Measurements from ENCODE around the gene CDC42BPG.

Gene CDC42BPG

DNA sequence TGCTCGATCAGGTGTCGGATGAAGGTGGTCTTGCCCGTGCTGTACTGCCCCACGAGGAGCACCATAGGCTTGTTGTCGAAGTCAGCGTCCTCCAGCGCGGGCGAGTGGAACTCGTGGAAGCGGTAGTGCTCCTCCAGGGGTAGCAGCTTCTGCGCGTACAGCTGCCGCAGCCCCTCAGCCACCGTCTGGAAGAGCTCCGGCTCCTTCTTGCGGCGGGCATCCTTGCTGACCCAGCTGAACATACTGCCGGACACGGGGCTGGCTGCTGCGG lies 33.7 kb upstream of the CDC42BPG start:
- no peak for DNase-seq

GRCh38 chr11:64877390-64878222 lies 33.2 kb upstream of the CDC42BPG start:
- no peak for DNase-seq

- DNase-seq = no peak
These were observed 32.4 kb upstream of the CDC42BPG start for GRCh38 chr11:64876835-64877341.

DNA sequence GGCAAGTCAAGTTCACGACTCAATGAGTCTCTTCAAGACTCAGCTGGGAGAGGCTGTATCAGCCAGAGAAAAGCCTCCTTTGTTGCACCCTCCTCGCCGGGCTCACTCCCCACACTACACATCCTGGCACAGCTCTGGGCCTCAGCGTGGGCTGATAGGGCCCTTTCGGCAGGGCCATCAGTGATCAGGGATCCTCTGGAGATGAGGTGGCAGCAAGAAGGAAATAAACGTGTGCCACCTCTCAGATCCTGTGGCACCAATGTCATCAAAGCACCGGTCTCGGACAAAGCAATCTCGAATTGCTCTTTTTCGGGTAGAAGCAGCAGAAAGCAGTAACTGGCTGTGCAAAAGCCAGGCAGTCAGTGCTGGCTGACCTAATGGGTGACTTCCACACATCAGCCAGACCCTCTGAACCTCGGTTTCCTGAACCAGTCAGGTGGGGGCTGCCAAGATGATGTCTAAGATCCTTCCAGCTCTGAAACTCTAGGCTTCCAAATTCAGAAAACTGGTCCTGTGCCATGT lies 31.8 kb upstream of the CDC42BPG start:
- no peak for DNase-seq

GRCh38 chr11:64875369-64876228 lies 31.1 kb upstream of the CDC42BPG start:
- no peak for DNase-seq

DNA sequence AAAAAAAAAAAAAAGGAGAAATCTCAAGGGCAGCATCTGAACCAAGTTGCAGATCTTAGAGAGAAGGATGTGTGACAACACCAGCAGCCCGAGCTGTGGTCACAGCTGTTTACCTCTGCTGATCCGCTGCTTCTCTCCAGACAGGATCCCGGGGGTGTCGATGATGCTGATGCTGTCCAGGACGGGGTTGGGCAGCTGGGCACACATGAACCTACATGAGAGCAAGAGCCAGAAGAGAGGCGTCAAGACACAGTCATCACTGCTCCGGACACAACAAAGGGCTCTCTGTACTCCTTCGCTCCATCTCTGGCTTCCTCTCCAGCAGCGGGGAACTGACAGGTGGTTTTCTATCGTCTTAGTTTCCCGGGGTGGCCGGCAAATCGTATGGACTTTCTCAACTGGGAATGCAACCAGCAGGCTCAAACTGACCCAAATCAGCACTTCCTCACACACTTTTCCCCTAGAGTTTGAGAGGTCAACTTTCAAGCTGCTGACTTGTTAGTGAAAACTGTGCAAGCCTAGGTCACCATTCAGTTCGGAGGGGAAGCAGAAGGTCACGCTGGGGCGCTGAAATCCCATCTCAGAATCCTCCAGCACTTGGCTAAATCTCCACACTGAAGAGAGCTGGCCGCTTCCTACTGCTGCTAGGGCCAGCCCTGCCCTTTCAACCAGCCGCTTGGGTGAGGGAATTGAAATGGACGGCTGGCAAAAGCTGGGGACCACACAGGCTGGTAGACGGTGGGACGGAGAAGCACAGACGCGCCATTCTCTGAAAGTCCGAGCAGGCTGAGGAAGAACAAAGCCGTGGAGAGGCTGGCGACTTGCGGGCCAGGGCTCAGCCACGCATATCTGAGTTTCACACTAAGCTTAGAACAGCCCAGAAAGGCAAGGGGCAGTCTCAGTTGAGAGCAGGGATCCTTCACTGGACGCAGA lies 30.1 kb upstream of the CDC42BPG start:
- no peak for DNase-seq

- DNase-seq = no peak
These were observed 28.5 kb upstream of the CDC42BPG start for GRCh38 chr11:64872790-64873488.

DNA sequence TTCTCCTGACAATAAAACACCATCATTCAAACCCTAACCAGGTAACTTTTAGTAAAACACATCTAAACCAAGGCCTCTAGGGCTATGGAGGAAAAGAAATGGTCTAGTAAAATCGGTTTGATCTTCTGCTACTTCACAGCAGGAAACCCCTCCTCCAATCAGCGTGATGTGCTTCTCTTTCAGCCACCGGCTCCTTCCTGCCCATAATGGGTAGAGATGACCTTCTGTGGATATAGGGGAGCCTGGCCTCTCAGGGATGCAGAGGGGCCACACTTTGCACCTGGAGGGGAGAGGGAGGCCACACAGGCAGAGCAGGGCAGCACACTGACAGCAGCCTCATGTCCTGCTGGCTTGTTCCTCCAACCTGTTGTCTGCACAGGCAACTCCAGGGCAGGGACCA lies 27.0 kb upstream of the CDC42BPG start:
- DNase-seq = no peak

DNA sequence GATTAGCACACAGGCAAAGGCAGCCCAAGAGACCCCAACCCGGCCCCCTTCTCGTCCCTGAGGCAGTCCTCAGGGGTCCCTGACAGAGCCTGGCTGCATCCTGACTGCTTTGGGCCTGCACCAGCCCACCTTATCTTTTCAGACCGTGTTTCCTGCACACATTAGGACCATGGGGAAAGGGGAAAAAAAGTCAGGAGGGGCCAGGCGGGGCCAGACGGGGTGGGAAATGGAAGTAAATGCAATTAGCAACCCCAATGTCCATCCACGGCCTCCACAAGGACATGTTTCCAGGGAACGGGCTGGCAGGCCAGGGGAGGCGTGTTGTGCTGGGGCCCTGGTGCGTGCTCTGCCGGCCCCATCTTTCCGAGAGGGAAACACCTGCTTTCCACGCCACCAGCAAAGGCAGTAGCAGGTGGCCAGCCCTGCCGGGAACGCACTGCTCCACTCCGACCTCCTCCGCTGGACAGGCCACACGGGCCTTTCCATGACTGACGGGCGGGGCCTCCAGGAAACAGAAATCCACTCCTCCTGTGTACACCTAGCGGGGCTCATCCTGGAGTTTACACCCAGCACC lies 26.5 kb upstream of the CDC42BPG start:
- DNase-seq = no peak

DNA sequence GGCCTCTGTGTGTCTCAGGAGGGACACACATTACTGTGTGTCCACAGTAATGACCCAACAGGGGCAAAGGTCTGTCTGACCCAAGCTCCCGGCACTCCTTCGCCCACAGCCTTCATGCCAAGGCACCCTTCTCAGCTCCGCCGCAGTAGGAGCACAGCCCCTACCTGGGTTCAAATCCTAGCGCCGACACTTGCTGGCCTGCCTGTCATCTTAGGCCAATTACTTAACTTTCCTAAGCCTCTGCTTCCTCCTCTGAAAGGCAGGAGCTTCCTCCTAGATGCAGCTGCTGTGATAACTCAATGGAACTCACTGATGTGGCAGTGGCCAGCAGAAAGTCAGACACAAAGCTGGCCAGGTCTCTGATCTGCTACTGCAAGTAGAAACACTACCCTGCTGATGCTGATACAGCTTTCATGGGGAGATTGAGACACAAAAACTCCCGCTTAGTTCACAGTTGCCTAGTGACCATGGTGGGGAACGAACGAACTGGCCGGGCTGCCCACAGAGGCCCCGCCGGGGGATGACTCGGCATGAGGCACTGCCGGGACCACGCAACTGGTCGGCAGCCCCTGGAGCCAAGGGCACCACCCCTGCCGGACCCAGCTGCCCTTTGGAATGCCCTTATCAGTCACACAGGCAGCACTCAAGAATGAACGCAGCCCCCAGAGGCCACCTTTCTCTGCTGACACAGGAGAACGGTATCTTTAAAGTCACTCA lies 25.9 kb upstream of the CDC42BPG start:
- no peak for DNase-seq

DNA sequence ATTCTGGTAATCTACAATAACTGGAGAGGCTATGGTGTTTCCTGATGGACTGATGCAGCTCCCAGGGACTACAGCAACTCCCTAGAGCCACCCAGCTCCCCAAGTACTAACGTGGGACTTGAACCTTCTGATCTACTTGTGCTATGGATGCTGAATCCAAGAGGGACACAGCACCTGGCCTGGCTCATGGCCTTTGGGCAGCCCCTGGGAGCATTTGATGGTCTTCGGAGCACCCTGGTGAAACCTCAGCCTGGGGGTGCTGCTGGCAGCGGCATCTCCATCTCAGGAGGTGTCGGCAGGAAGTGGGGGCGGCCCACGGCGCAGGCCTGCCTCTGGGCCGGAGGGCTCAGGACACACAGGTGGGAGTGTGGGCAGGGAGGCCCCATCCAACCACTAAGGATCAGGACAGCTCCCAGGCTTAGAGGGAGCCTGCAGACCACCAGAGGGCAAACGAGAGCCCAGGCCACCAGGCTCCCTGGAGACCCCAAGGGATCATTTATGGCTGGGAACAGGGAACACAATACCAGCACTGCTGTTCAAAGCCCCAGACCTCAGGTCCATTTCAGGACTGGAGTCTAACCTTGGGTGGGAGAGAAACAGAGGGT lies 25.2 kb upstream of the CDC42BPG start:
- no peak for DNase-seq

DNA sequence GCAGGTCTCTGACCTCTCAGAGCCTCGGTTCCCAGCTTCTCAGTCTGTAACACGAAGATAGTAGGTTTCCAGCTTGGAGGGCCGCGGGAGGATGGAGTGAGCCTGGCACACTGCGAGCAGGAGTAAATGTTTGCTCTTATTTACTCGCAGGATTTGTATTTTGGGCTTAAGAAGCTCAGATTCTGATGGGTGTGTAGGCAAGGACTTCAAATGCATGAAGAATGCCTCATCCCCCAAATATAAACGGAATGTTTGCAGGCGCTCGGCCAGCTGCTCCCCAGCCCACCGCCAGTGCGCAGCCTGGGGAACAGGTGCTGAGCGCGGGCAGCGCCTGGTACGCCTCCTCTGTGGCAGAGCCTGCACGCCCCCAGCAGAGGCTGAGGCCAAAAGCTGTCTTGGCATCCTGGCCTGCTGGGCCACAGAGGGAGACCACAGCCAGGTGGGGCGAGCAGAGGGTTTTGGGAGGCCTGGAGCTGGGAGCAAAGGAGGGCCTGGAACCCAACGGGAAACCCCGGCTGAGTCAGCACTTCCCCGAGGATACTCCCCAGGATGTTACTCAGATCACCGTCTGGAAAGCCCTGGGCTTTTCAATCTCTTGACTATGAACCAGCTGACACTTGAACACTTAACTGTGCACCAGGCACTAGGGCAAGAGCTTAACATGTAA lies 24.6 kb upstream of the CDC42BPG start:
- DNase-seq = no peak

GRCh38 chr11:64867748-64868462 lies 23.5 kb upstream of the CDC42BPG start:
- DNase-seq = no peak

DNA sequence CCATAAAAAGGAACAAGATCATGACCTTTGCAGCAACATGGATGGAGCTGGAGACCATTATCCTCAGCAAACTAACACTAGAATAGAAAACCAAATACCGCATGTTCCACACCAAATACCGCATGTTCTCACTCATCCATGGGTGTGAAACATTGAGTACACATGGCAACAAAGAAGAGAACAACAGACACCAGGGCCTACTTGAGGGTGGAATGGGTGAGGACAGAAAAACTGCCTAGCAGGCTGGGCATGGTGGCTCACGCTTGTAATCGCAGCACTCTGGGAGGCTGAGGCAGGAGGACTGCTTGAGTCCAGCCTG lies 21.7 kb upstream of the CDC42BPG start:
- no peak for DNase-seq

DNA sequence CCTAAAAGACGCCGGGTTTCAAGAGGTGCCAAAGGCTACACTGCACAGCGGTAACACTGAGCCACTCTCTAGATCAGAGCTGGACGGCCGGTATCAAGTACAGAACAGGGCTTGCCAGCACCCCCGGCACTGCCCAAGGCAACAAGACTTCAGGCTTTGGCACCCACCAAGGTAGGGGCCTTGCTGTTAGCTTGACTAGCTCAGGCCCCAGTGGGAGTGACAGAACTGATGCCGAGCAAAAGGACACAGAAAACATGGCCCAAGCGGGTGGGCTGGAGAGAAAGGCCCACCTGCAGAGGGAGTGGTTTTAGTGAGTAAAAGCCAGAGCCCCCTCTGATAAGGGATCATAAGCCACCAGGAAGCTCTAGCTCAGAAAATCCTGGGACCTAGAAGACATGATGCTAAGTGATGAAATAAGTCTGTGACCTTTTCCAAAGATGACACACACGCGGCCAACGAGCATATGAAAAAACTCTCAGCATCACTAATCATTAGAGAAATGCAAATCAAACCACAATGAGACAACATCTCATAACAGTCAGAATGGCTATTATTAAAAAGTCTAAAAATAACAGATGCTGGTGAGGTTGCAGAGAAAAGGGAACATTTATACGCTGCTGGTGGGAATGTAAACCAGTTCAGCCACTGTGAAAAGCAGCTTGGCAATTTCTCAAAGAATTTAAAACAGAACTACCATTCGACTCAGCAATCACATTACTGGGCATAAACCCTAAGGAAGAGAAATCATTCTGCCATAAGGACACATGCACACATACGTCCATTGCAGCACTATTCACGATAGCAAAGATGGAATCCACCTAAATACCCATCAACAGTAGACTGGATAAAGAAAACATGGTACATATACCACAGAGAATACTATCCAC lies 21.1 kb upstream of the CDC42BPG start:
- DNase-seq = no peak

- no peak for DNase-seq
These were observed 20.2 kb upstream of the CDC42BPG start for GRCh38 chr11:64864473-64865285.

- no peak for DNase-seq
These were observed 19.7 kb upstream of the CDC42BPG start for GRCh38 chr11:64864135-64864472.

Data from DMS 273 treated with DMSO at 0.1 percent for 48 hours (cell line).